ENCODE measurements around the gene SRSF3.

GRCh38 chr6:36610956-36611336 lies 16.8 kb downstream of the SRSF3 start:
- no peak for TF ChIP-seq CTCF (IDR thresholded peaks at IDR 0.05; ENCODE audit: low read depth, low read length, poor library complexity, severe bottlenecking)
- no peak for TF ChIP-seq EZH2phosphoT487 (IDR thresholded peaks at IDR 0.05; ENCODE audit: borderline replicate concordance, low read length)

All from DOHH2 (cell line).